ENCODE data around the gene ZNF474. TPM values are rescaled to one million over a fixed set of nuclear protein-coding genes. Genes with fewer than 3 reads are reported as not detected.

The ZNF474 gene
- total and polyA plus RNA-seq, 2 of the 8 experiments (the other 6 are each of a cell fraction or from before 2014, with no cell fraction given) = not detected

- Histone ChIP-seq H4K5ac (ENCODE audit: insufficient read length, low read depth, low read length) (no peak overlapping the region), H2AK5ac (ENCODE audit: low read depth, low read length) (no peak overlapping the region), H2AFZ (ENCODE audit: low read length) (no peak overlapping the region), H3K27ac (ENCODE audit: low read depth, low read length) (no peak overlapping the region), H3K23me2 (ENCODE audit: low read depth, low read length) (no peaks in the 10 kb centered on the region), H3K4me1 (replicated peaks in 1 of 4; ENCODE audit: control insufficient read depth in 3 of 4, insufficient read depth in 4 of 4, low read length in 3 of 4) (no peaks in the 10 kb centered on the region), H4K91ac (replicated peaks; ENCODE audit: insufficient read length, low read length) (no peak overlapping the region), H3K4me2 (ENCODE audit: insufficient read depth in 1 of 2, low read depth in 2 of 2, low read length in 2 of 2) (no peak overlapping the region), H3K9me3 (ENCODE audit: insufficient read depth in 2 of 2, low read depth in 1 of 2, low read length in 1 of 2) (no peaks in the 10 kb centered on the region), H3K56ac (replicated peaks; ENCODE audit: insufficient read length, low read depth, low read length) (no peak overlapping the region), H2BK20ac (ENCODE audit: low read length) (no peak overlapping the region), H4K20me1 (replicated peaks in 1 of 2; ENCODE audit: control insufficient read depth in 1 of 2, insufficient read depth in 2 of 2, low read length in 2 of 2) (no peaks in the 10 kb centered on the region), H2BK120ac (replicated peaks; ENCODE audit: low read depth, low read length) (no peak overlapping the region), H2BK5ac (ENCODE audit: low read depth, low read length) (no peak overlapping the region), H4K8ac (ENCODE audit: extremely low read depth, insufficient read depth, low read length) (no peak overlapping the region), H3K18ac (ENCODE audit: extremely low read depth, low read length) (no peak overlapping the region), H3K14ac (ENCODE audit: insufficient read length) (no peak overlapping the region), H3K79me2 (ENCODE audit: control insufficient read depth in 1 of 2, insufficient read depth in 2 of 2, low read length in 2 of 2) (no peaks in the 10 kb centered on the region), H2BK15ac (ENCODE audit: low read length) (no peak overlapping the region), H3K27me3 (replicated peaks in 1 of 4; ENCODE audit: control insufficient read depth in 3 of 4, extremely low read depth in 1 of 4, insufficient read depth in 3 of 4, low read length in 3 of 4) (no peaks in the 10 kb centered on the region), H3K79me1 (ENCODE audit: low read depth, low read length) (no peaks in the 10 kb centered on the region), H3K4ac (replicated peaks; ENCODE audit: insufficient read length, low read depth, low read length) (no peak overlapping the region), H3K4me3 (ENCODE audit: extremely low read depth in 1 of 4, insufficient read depth in 2 of 4, low read depth in 3 of 4, low read length in 4 of 4) (no peak overlapping the region), H3K36me3 (ENCODE audit: control insufficient read depth in 2 of 4, insufficient read depth in 4 of 4, low read length in 3 of 4) (no peaks in the 10 kb centered on the region), H2BK12ac (ENCODE audit: low read depth, low read length) (no peak overlapping the region), H3K23ac (ENCODE audit: insufficient read length) (no peak overlapping the region), H3K9ac (replicated peaks in 1 of 4; ENCODE audit: extremely low read depth in 1 of 4, low read depth in 3 of 4, low read length in 3 of 4) (no peak overlapping the region)
- ChIA-PET POLR2A (ENCODE audit: partially characterized antibody) (no interaction called here), CTCF (ENCODE audit: partially characterized antibody) (interaction anchor here (0.5 to 10.7 kb wide), 8 partner anchors 30 to 522 kb away, joined by 3 to 221 read pairs (median 3); no protein-coding TSS in a partner anchor)
- FAIRE-seq (no peak), DNase-seq (ENCODE audit: low read depth in 1 of 2, low spot score in 2 of 2) (no peak)
- 77% methylated on average over 3 of the region's 3 CpGs; no CpG with 5 or more reads in 1 of the 2 experiments for WGBS, 2 experiments (ENCODE audit: extremely low coverage in 1 of 2, insufficient coverage in 1 of 2, insufficient read length in 1 of 2, insufficient replicate concordance in 2 of 2, low coverage in 1 of 2, low lambda C conversion rate in 2 of 2, missing lambda C conversion rate in 1 of 2)
- TF ChIP-seq MAX (IDR thresholded peaks at IDR 0.05) (no peak), SP2 (IDR thresholded peaks at IDR 0.05; ENCODE audit: low read length) (no peak), CBX8 (IDR thresholded peaks at IDR 0.05; ENCODE audit: borderline replicate concordance, low read depth, low read length) (no peak), ZNF274 (IDR thresholded peaks at IDR 0.05; ENCODE audit: borderline replicate concordance, extremely low read depth, low read length) (no peak)
Observed at GRCh38 chr5:122199146-122199545, 69.8 kb downstream of the ZNF474 start.

Data from H1 (cell line).